HEK293 (cell line): ENCODE data around the gene COL4A1.

Source experiments
- CTCF ChIA-PET: fragments of 350-600 bp; formaldehyde crosslinking; extraction: SDS; loops from one replicate; lab custom pipeline; 2021; ENCODE audit warnings: antibody characterized with exemption; lab: Yijun Ruan, JAX
- POLR2A ChIA-PET: fragments of 300-600 bp; formaldehyde crosslinking; extraction: SDS; loops from one replicate; lab custom pipeline; 2020; ENCODE audit warnings: antibody characterized with exemption, inconsistent platforms; lab: Yijun Ruan, JAX
- H3K27ac ChIP-seq: fragments of 200-500 bp; sonication (Bioruptor generic); 2 replicates; pipeline ENCODE4 v1.5.1; 2014; ENCODE audit warnings: low read depth, low read length, control low read depth, inconsistent platforms; ENCODE audit errors: extremely low read depth
- H3K36me3 ChIP-seq, 2 experiments: fragments of 200-500 bp in 1 of 2; sonication (Bioruptor generic) in 1 of 2; 1 replicate in 1 of 2; 2 replicates in 1 of 2; pipeline ENCODE4 v1.5.1; 2014 to 2017; ENCODE audit warnings: inconsistent platforms in 2 of 2, low read length in 2 of 2; ENCODE audit not compliant: control insufficient read depth in 2 of 2, insufficient read depth in 1 of 2
- H3K4me1 ChIP-seq: fragments of 200-500 bp; sonication (Bioruptor generic); 2 replicates; pipeline ENCODE4 v1.5.1; 2014; ENCODE audit warnings: mild to moderate bottlenecking, low read length, inconsistent platforms; ENCODE audit not compliant: control insufficient read depth, insufficient read depth
- H3K4me3 ChIP-seq: 2 replicates; pipeline ENCODE4 v1.5.1; 2011; ENCODE audit warnings: low read depth, mild to moderate bottlenecking, control low read depth, low read length, moderate library complexity
- H3K9me3 ChIP-seq: fragments of 200-500 bp; sonication (Bioruptor generic); 2 replicates; pipeline ENCODE4 v1.5.1; 2014; ENCODE audit warnings: low read depth, low read length, inconsistent platforms; ENCODE audit not compliant: control insufficient read depth, insufficient read depth
- AEBP2 ChIP-seq: fragments of 450-650 bp; formaldehyde crosslinking; IDR thresholded peaks from 2 replicates; pipeline ENCODE4 v1.5.1; 2016; ENCODE audit warnings: missing biosample characterization, missing genetic modification characterization, borderline replicate concordance
- ATF2 ChIP-seq: fragments of 450-650 bp; formaldehyde crosslinking; IDR thresholded peaks from 2 replicates; pipeline ENCODE4 v1.5.1; 2016; ENCODE audit warnings: missing biosample characterization, missing genetic modification characterization, low read depth
- KLF9 ChIP-seq: fragments of 450-650 bp; formaldehyde crosslinking; IDR thresholded peaks from 2 replicates; pipeline ENCODE4 v1.5.1; 2016; ENCODE audit warnings: missing biosample characterization, missing genetic modification characterization, low read depth
- MEIS1 ChIP-seq: sonication (generic); formaldehyde crosslinking; IDR thresholded peaks from 2 replicates; pipeline ENCODE4 v1.8.1; 2022; ENCODE audit warnings: missing genetic modification reagents, mild to moderate bottlenecking, borderline replicate concordance
- PRDM2 ChIP-seq: fragments of 450-650 bp; formaldehyde crosslinking; IDR thresholded peaks from 2 replicates; pipeline ENCODE4 v1.5.1; 2016; ENCODE audit warnings: missing biosample characterization, missing genetic modification characterization, borderline replicate concordance
- PRDM6 ChIP-seq: fragments of 450-650 bp; formaldehyde crosslinking; IDR thresholded peaks from 2 replicates; pipeline ENCODE4 v1.5.1; 2017; ENCODE audit warnings: missing biosample characterization, missing genetic modification characterization
- SALL2 ChIP-seq: fragments of 450-650 bp; formaldehyde crosslinking; IDR thresholded peaks from 2 replicates; pipeline ENCODE4 v1.5.0; 2017; ENCODE audit warnings: missing biosample characterization, mild to moderate bottlenecking, missing genetic modification characterization, borderline replicate concordance
- TRIM28 ChIP-seq: IDR thresholded peaks from 2 replicates; pipeline ENCODE4 v1.6.1; 2011; ENCODE audit warnings: low read length, control low read depth, borderline replicate concordance
- WT1 ChIP-seq: fragments of 450-650 bp; formaldehyde crosslinking; IDR thresholded peaks from 2 replicates; pipeline ENCODE4 v1.5.1; 2016; ENCODE audit warnings: missing biosample characterization, missing genetic modification characterization
- ZBTB8A ChIP-seq: fragments of 450-650 bp; formaldehyde crosslinking; IDR thresholded peaks from 2 replicates; pipeline ENCODE4 v1.5.1; 2016; ENCODE audit warnings: missing biosample characterization, missing genetic modification characterization
- ZNF174 ChIP-seq: fragments of 450-650 bp; formaldehyde crosslinking; IDR thresholded peaks from 2 replicates; pipeline ENCODE4 v1.5.0; 2017; ENCODE audit warnings: missing biosample characterization, mild to moderate bottlenecking, missing genetic modification characterization
- ZNF19 ChIP-seq: fragments of 450-650 bp; formaldehyde crosslinking; IDR thresholded peaks from 2 replicates; pipeline ENCODE4; 2016; ENCODE audit warnings: missing biosample characterization, missing genetic modification characterization, low read depth
- ZNF426 ChIP-seq: fragments of 450-650 bp; formaldehyde crosslinking; IDR thresholded peaks from 2 replicates; pipeline ENCODE4 v1.5.1; 2017; ENCODE audit warnings: missing biosample characterization, missing genetic modification characterization, mild to moderate bottlenecking, inconsistent platforms, moderate library complexity
- ZNF514 ChIP-seq: fragments of 450-650 bp; formaldehyde crosslinking; IDR thresholded peaks from 2 replicates; pipeline ENCODE4 v1.5.1; 2016; ENCODE audit warnings: missing biosample characterization, missing genetic modification characterization
- ZNF521 ChIP-seq: fragments of 450-650 bp; formaldehyde crosslinking; IDR thresholded peaks from 2 replicates; pipeline ENCODE4 v1.5.1; 2017; ENCODE audit warnings: missing biosample characterization, mild to moderate bottlenecking, missing genetic modification characterization
- ZNF670 ChIP-seq: fragments of 450-650 bp; formaldehyde crosslinking; IDR thresholded peaks from 2 replicates; pipeline ENCODE4 v1.5.1; 2016; ENCODE audit warnings: missing biosample characterization, missing genetic modification characterization, low read depth
- ZNF701 ChIP-seq: fragments of 450-650 bp; formaldehyde crosslinking; IDR thresholded peaks from 2 replicates; pipeline ENCODE4 v1.5.1; 2016; ENCODE audit warnings: missing biosample characterization, missing genetic modification characterization
- ZNF768 ChIP-seq: fragments of 450-650 bp; formaldehyde crosslinking; IDR thresholded peaks from 2 replicates; pipeline ENCODE4 v1.5.1; 2018; ENCODE audit warnings: missing biosample characterization, mild to moderate bottlenecking, missing genetic modification characterization
- ZNF777 ChIP-seq: fragments of 450-650 bp; formaldehyde crosslinking; IDR thresholded peaks from 2 replicates; pipeline ENCODE4 v1.5.1; 2017; ENCODE audit warnings: missing biosample characterization, missing genetic modification characterization, borderline replicate concordance
- ZNF791 ChIP-seq: fragments of 450-650 bp; formaldehyde crosslinking; IDR thresholded peaks from 2 replicates; pipeline ENCODE4 v1.5.1; 2016; ENCODE audit warnings: missing biosample characterization, missing genetic modification characterization
- ZNF837 ChIP-seq: fragments of 450-650 bp; formaldehyde crosslinking; IDR thresholded peaks from 2 replicates; pipeline ENCODE4 v1.5.1; 2016; ENCODE audit warnings: missing biosample characterization, missing genetic modification characterization
- ZSCAN5A ChIP-seq: fragments of 450-650 bp; formaldehyde crosslinking; IDR thresholded peaks from 2 replicates; pipeline ENCODE4 v1.5.1; 2016; ENCODE audit warnings: missing biosample characterization, missing genetic modification characterization

COL4A1 gene

GRCh38 chr13:110297011-110297410 is 9.9 kb downstream of the COL4A1 start (continued):
- no peak for TF ChIP-seq ZNF837
- no peak for TF ChIP-seq KLF9 (tag by site-specific recombination)

GRCh38 chr13:110294622-110295021 is 12.3 kb downstream of the COL4A1 start:
- CTCF ChIA-PET = interaction anchor here (0.7 kb wide), 1 partner anchor 18 kb away, joined by 3 read pairs; no protein-coding TSS in a partner anchor

GRCh38 chr13:110294146-110294545 is 12.8 kb downstream of the COL4A1 start:
- H3K9me3 ChIP-seq = no peaks in the 10 kb centered on the region
- H3K4me1 ChIP-seq = no peaks in the 10 kb centered on the region
- CTCF ChIA-PET = no interaction called here
- no peak overlapping the region for H3K27ac ChIP-seq
- no peak overlapping the region for H3K4me3 ChIP-seq
- no peaks in the 10 kb centered on the region for H3K36me3 ChIP-seq
- POLR2A ChIA-PET = no interaction called here
- TF ChIP-seq ZNF791 (tag by site-specific recombination) = no peak
- TF ChIP-seq PRDM2 (tag by site-specific recombination) = no peak
- no peak for TF ChIP-seq ZNF426 (tag by site-specific recombination)
- TF ChIP-seq ZNF521 (tag by site-specific recombination) = no peak
- TF ChIP-seq ZNF19 (tag by site-specific recombination) = no peak
- TF ChIP-seq ZSCAN5A = no peak
- TF ChIP-seq KLF9 (tag by site-specific recombination) = no peak
- TF ChIP-seq ZNF670 (tag by site-specific recombination) = no peak

More at GRCh38 chr13:110294622-110295021, 12.3 kb downstream of the COL4A1 start:
- Histone ChIP-seq H3K4me3 (no peak overlapping the region), H3K4me1 (no peaks in the 10 kb centered on the region), H3K9me3 (no peaks in the 10 kb centered on the region), H3K36me3 (no peaks in the 10 kb centered on the region), H3K27ac (no peak overlapping the region)
- POLR2A ChIA-PET = no interaction called here
- TF ChIP-seq SALL2 (tag by site-specific recombination) = no peak
- TF ChIP-seq ZNF768 (tag by site-specific recombination) = no peak
- no peak for TF ChIP-seq ZNF521 (tag by site-specific recombination)
- TF ChIP-seq PRDM6 (tag by site-specific recombination) = no peak
- TF ChIP-seq WT1 (tag by site-specific recombination) = no peak
- TF ChIP-seq MEIS1 (CRISPR knock-in tag) = no peak
- no peak for TF ChIP-seq ZNF777
- no peak for TF ChIP-seq AEBP2 (tag by site-specific recombination)
- TF ChIP-seq ZBTB8A (tag by site-specific recombination) = no peak
- TF ChIP-seq ZNF701 = no peak
- no peak for TF ChIP-seq ATF2 (tag by site-specific recombination)
- no peak for TF ChIP-seq ZNF174 (tag by site-specific recombination)
- TF ChIP-seq TRIM28 = no peak
- TF ChIP-seq ZNF514 = no peak
